Spleen (tissue), 11 donors: ENCODE measurements around the gene TRIM8. TPM values are rescaled to one million over a fixed set of nuclear protein-coding genes. Genes with fewer than 3 reads are reported as not detected.

ENCODE experiments used
- DNase-seq: peaks from one replicate; pipeline ENCODE4 v3.0.0-alpha.2; 2020
- H3K27ac ChIP-seq, 8 donors: fragments of 200-600 bp; sonication (generic) in 7 of 8; 1 replicate in 4 of 8; 2 replicates in 4 of 8; pipeline versions ENCODE4 v1.5.0 to v1.8.0; 2016 to 2021; ENCODE audit warnings: inconsistent platforms in 4 of 8, mild to moderate bottlenecking in 4 of 8, moderate library complexity in 1 of 8
- H3K27me3 ChIP-seq, 7 donors: fragments of 200-600 bp; sonication (generic) in 6 of 7; replicated peaks in 1 of 7; 1 replicate in 4 of 7; 2 replicates in 3 of 7; pipeline versions ENCODE4 v1.5.0 to v1.8.0; 2016 to 2021; ENCODE audit warnings: inconsistent platforms in 3 of 7, mild to moderate bottlenecking in 1 of 7
- H3K36me3 ChIP-seq, 6 donors: fragments of 200-600 bp; sonication (generic) in 5 of 6; 1 replicate in 4 of 6; 2 replicates in 2 of 6; pipeline versions ENCODE4 v1.5.0 to v1.8.0; 2016 to 2021; ENCODE audit warnings: inconsistent platforms in 2 of 6
- H3K4me1 ChIP-seq, 6 donors: fragments of 200-600 bp; sonication (generic) in 5 of 6; 1 replicate in 3 of 6; 2 replicates in 3 of 6; pipeline versions ENCODE4 v1.5.0 to v1.8.0; 2016 to 2021; ENCODE audit warnings: inconsistent platforms in 3 of 6
- H3K4me3 ChIP-seq, 8 donors: fragments of 200-600 bp; sonication (generic) in 7 of 8; 1 replicate in 4 of 8; 2 replicates in 4 of 8; pipeline versions ENCODE4 v1.5.0 to v1.8.0; 2016 to 2021; ENCODE audit warnings: inconsistent platforms in 4 of 8, mild to moderate bottlenecking in 4 of 8, moderate library complexity in 2 of 8
- H3K9me3 ChIP-seq, 8 donors: fragments of 200-600 bp; sonication (generic) in 7 of 8; 1 replicate in 4 of 8; 2 replicates in 4 of 8; pipeline versions ENCODE4 v1.5.0 to v1.8.0; 2016 to 2021; ENCODE audit warnings: inconsistent platforms in 4 of 8
- POLR2A ChIP-seq, 3 donors: fragments of 450-650 bp; IDR thresholded peaks; one replicate each; pipeline ENCODE4 v1.5.1; 2017; ENCODE audit warnings: antibody characterized with exemption in 3 of 3, mild to moderate bottlenecking in 1 of 3
- POLR2AphosphoS5 ChIP-seq, 3 donors: sonication (generic); formaldehyde crosslinking; IDR thresholded peaks; one replicate each; pipeline ENCODE4 v1.5.1; 2017; ENCODE audit warnings: antibody characterized with exemption in 3 of 3
- WGBS, 5 donors: extraction: QIAGEN DNeasy Blood & Tissue Kit in 3 of 5; methylation state at CpG; one replicate each; pipeline versions ENCODE4 v1.1.5 to v1.1.7; 2013 to 2018; 5-methylcytosine and 5-hydroxymethylcytosine counted together
- intact Hi-C: fragments of 100-400 bp; cut with DNase I; formaldehyde crosslinking; loops from one replicate; pipeline ENCODE4 v1.15.0; 2023; ENCODE audit warnings: low total_unique reads
- polyA plus RNA-seq, 3 donors: library from polyadenylated mRNA; stranded (reverse); fragments of 200-250 nt; gene quantifications; one replicate each; pipeline ENCODE4 v1.2.1, GENCODE V29; 2013
- total RNA-seq, 7 donors: library from RNA; depleted of rRNA in 3 of 7; stranded (reverse); fragments of >200 nt in 3 of 7; fragmentation: NEBNext Ultra II Directional in 4 of 7; extraction: Animal tissue kit (Norgen Biotek cat#: 25700) in 4 of 7; gene quantifications; one replicate each; pipeline versions ENCODE4 v1.1.0 to v1.2.1, GENCODE V29; 2016 to 2021
- TF ChIP-seq, protein P1 (sequence below), 11 experiments: fragments of 200-600 bp in 7 of 11; fragments of 450-650 bp in 4 of 11; sonication (generic) in 4 of 11; IDR thresholded peaks in 8 of 11; conservative IDR thresholded peaks in 3 of 11; 1 replicate in 7 of 11; 2 replicates in 4 of 11; pipeline versions ENCODE4 v1.4.0 to v1.8.0; 2016 to 2021; ENCODE audit warnings: antibody characterized with exemption in 11 of 11, inconsistent platforms in 4 of 11, mild to moderate bottlenecking in 1 of 11
- donor health status: healthy with polysubstance abuse.
- donor health status: DM: no; HTN: no; CAD: no; lungs with moderate emphysema.
- donor health status: DM: no; HTN: no; CAD: no.
- donor health status: Bipolar disorder and iron deficiency.
- donor health status: healthy.
- donor health status: DM: no; HTN: no; CAD: no.
- donor health status: DM: yes; HTN: yes; CAD: no.

TRIM8 gene
- total and polyA plus RNA-seq, 10 donors: 23.5 to 116 (median 87.8) TPM

- intact Hi-C loops: no loop called here
- WGBS, 5 donors: 87 to 98% (median 94%) methylated on average over 8 of the region's 8 CpGs
- H3K9me3 ChIP-seq: no peaks in the 10 kb centered on the region
- TF ChIP-seq, protein P1, sequence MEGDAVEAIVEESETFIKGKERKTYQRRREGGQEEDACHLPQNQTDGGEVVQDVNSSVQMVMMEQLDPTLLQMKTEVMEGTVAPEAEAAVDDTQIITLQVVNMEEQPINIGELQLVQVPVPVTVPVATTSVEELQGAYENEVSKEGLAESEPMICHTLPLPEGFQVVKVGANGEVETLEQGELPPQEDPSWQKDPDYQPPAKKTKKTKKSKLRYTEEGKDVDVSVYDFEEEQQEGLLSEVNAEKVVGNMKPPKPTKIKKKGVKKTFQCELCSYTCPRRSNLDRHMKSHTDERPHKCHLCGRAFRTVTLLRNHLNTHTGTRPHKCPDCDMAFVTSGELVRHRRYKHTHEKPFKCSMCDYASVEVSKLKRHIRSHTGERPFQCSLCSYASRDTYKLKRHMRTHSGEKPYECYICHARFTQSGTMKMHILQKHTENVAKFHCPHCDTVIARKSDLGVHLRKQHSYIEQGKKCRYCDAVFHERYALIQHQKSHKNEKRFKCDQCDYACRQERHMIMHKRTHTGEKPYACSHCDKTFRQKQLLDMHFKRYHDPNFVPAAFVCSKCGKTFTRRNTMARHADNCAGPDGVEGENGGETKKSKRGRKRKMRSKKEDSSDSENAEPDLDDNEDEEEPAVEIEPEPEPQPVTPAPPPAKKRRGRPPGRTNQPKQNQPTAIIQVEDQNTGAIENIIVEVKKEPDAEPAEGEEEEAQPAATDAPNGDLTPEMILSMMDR (IDR thresholded peaks at IDR 0.05 in 8 of 11, conservative IDR thresholded peaks at IDR 0.05 in 3 of 11): no peak
- TF ChIP-seq POLR2AphosphoS5 (IDR thresholded peaks at IDR 0.05) (no peak), POLR2A (IDR thresholded peaks at IDR 0.05) (no peak)
- H3K27me3 ChIP-seq: no peaks in the 10 kb centered on the region
- no peak for DNase-seq
- peaks cover 0 to 85% (median 29%) of the 10 kb centered on the region in 6 donors for H3K36me3 ChIP-seq
- H3K4me3 ChIP-seq: no peak overlapping the region
- H3K4me1 ChIP-seq: peaks cover 10 to 80% (median 51%) of the 10 kb centered on the region in 6 donors
- H3K27ac ChIP-seq: peak overlapping the region in 2 of 8 donors; percentile 7 to 14
These were observed 26.5 kb upstream of the TRIM8 start for GRCh38 chr10:102617816-102618215.

- Histone ChIP-seq H3K36me3 (peaks cover 0 to 76% (median 29%) of the 10 kb centered on the region in 6 donors), H3K27ac (peak overlapping the region in 6 of 8 donors; percentile 9 to 64 (median 38)), H3K9me3 (no peaks in the 10 kb centered on the region), H3K4me1 (peaks cover 9 to 64% (median 37%) of the 10 kb centered on the region in 6 donors), H3K4me3 (no peak overlapping the region), H3K27me3 (no peaks in the 10 kb centered on the region)
- intact Hi-C loops: no loop called here
- no peak for DNase-seq
- no peak for TF ChIP-seq POLR2AphosphoS5 (IDR thresholded peaks at IDR 0.05)
- TF ChIP-seq POLR2A (IDR thresholded peaks at IDR 0.05): no peak
- TF ChIP-seq, protein P1 (IDR thresholded peaks at IDR 0.05 in 8 of 11, conservative IDR thresholded peaks at IDR 0.05 in 3 of 11): no peak
- WGBS, 5 donors: 86 to 93% (median 90%) methylated on average over 4 to 14 of the region's 14 CpGs
These were observed 24.8 kb upstream of the TRIM8 start for GRCh38 chr10:102619281-102619981.

DNA sequence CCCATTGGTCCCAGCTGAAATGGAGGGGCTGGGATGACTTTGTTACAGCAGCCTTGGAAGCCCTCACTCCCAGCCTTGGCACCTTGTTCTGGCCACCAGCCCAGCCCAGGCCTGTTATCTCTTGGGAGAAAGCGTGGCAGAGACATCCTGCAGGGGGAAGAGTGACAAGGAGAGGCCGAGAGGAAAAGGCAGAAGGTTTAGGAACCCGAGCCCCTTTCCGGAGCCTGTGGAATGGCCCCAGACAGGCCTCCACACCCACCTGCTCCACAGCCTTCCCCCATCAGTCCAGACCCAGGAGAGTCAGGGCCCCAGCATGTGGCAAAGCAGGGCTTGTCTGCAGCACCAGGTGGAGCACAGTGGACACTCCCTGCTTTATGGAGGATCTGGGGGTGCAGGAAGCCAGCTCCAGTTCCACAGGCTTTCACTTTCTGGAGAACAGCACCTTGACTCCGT, 24.1 kb upstream of the TRIM8 start:
- 51 to 81% (median 67%) methylated on average over 4 to 5 of the region's 5 CpGs for WGBS, 5 donors
- Histone ChIP-seq H3K4me1 (peaks cover 9 to 63% (median 39%) of the 10 kb centered on the region in 6 donors), H3K27me3 (no peaks in the 10 kb centered on the region), H3K36me3 (peaks cover 0 to 70% (median 29%) of the 10 kb centered on the region in 6 donors), H3K27ac (peak overlapping the region in 5 of 8 donors; percentile 37 to 64 (median 56)), H3K4me3 (no peak overlapping the region), H3K9me3 (no peaks in the 10 kb centered on the region)
- intact Hi-C loops: no loop called here
- TF ChIP-seq, protein P1 (IDR thresholded peaks at IDR 0.05 in 8 of 11, conservative IDR thresholded peaks at IDR 0.05 in 3 of 11): no peak
- no peak for TF ChIP-seq POLR2A (IDR thresholded peaks at IDR 0.05)
- TF ChIP-seq POLR2AphosphoS5 (IDR thresholded peaks at IDR 0.05): no peak
- DNase-seq: no peak
